SJCRH30 (cell line): ENCODE results near the gene CLMN. TPM values are rescaled to one million over a fixed set of nuclear protein-coding genes. Genes with fewer than 3 reads are reported as not detected.

ENCODE experiments used
- DNase-seq, 2 experiments: peaks; one replicate each; pipeline ENCODE4 v3.0.0-alpha.2; 2015 to 2020
- H3K27ac ChIP-seq: fragments of 250-450 bp; sonication (Bioruptor Pico); 2 replicates; pipeline ENCODE4 v1.5.1; 2020; ENCODE audit warnings: mild to moderate bottlenecking, moderate library complexity
- H3K27me3 ChIP-seq: fragments of 250-450 bp; sonication (Bioruptor Pico); 2 replicates; pipeline ENCODE4 v1.5.1; 2020; ENCODE audit warnings: mild to moderate bottlenecking, moderate library complexity
- H3K36me3 ChIP-seq: fragments of 250-450 bp; sonication (Bioruptor Pico); 2 replicates; pipeline ENCODE4 v1.5.1; 2020; ENCODE audit warnings: mild to moderate bottlenecking, moderate library complexity
- H3K4me1 ChIP-seq: fragments of 250-450 bp; sonication (Bioruptor Pico); 2 replicates; pipeline ENCODE4 v1.5.1; 2020; ENCODE audit warnings: mild to moderate bottlenecking, moderate library complexity
- H3K4me3 ChIP-seq: fragments of 250-450 bp; sonication (Bioruptor Pico); 2 replicates; pipeline ENCODE4 v1.5.1; 2020; ENCODE audit warnings: mild to moderate bottlenecking, moderate library complexity
- H3K9me3 ChIP-seq: fragments of 250-450 bp; sonication (Bioruptor Pico); replicated peaks from 2 replicates; pipeline ENCODE4 v1.5.1; 2020; ENCODE audit warnings: mild to moderate bottlenecking, moderate library complexity
- total RNA-seq: library from RNA; depleted of rRNA; stranded (reverse); fragments of >200 nt; shearing (Covaris generic); gene quantifications from 2 replicates; pipeline ENCODE4 v1.2.3, GENCODE V29; 2014

Gene CLMN
- total RNA-seq, 1 experiment from 2014 or later, result 29.0 TPM

GRCh38 chr14:95296966-95297365 is 22.7 kb downstream of the CLMN start:
- H3K27me3 ChIP-seq, result no peaks in the 10 kb centered on the region
- peaks cover 25% of the 10 kb centered on the region for H3K4me1 ChIP-seq
- peak; percentile 65 to 84 for DNase-seq
- H3K36me3 ChIP-seq, result no peaks in the 10 kb centered on the region
- peak overlapping the region; percentile 20; the same call in 1 of the 2 replicates for H3K27ac ChIP-seq
- H3K9me3 ChIP-seq, result no peaks in the 10 kb centered on the region
- H3K4me3 ChIP-seq, result no peak overlapping the region

DNA sequence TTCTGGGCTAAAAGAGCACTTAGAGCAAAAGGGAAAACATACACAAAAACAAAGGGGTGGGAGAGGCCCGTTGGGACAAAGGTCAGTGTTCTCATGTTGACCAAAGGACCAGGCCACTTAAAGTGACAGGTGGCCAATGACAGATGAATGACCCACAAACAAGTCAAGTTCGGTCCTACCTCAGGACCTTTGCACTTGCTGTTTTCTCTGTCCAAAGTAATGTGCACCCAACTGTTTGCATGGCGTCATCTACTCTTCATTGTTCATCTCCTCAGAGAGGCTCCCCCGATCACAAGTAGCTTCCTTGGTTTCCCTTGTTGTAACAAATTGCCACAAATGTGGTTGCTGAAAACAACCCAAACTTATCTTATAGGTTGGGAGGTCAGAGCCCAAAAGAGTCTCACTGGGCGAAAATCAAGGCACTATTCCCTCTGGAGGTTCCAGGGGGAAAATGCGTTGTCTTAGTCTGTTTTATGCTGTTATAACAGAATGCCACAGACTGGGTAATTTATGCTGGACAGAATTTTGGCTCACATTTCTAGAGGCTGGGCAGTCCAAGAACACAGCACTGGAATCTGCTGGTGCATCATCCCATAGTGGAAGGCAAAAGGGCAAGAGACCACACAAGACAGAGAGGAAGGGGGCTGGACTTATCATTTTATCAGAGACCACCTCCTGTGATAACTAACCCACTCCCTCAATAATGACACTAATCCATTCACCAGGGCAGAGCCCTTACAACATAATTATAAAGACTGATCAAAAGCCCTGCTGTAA is 23.9 kb downstream of the CLMN start:
- Histone ChIP-seq H3K9me3 (no peaks in the 10 kb centered on the region), H3K36me3 (no peaks in the 10 kb centered on the region), H3K27me3 (no peaks in the 10 kb centered on the region), H3K27ac (no peak overlapping the region), H3K4me1 (peaks cover 35% of the 10 kb centered on the region), H3K4me3 (no peak overlapping the region)
- DNase-seq, result no peak

- Histone ChIP-seq H3K36me3 (no peaks in the 10 kb centered on the region), H3K27me3 (no peaks in the 10 kb centered on the region), H3K4me1 (peaks cover 42% of the 10 kb centered on the region), H3K4me3 (no peak overlapping the region), H3K9me3 (no peaks in the 10 kb centered on the region), H3K27ac (no peak overlapping the region)
- peak; percentile 57 to 62 for DNase-seq
Observed at GRCh38 chr14:95294834-95295599, 24.7 kb downstream of the CLMN start.

DNA sequence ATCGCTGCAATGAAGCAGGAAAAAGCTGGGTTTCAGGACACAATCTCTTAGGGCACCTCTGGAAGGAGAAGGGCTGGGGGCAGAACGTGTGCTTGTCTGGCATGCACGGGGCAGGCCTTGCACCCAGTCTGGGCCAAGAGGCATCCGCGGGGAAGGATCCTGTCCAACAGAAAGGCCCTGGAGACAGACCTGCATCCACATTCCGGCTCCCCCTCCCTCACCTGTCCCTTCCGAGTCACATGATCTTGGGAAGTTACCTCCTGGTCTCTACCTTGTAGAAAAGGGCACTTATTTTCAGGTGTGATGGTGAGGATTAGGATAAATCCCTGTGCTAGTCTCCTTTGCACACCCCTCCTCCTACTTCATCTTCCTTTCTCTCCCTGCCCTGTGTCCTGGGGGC is 25.4 kb downstream of the CLMN start:
- Histone ChIP-seq H3K4me1 (peaks cover 42% of the 10 kb centered on the region), H3K4me3 (no peak overlapping the region), H3K36me3 (no peaks in the 10 kb centered on the region), H3K9me3 (no peaks in the 10 kb centered on the region), H3K27ac (no peak overlapping the region), H3K27me3 (no peaks in the 10 kb centered on the region)
- DNase-seq, result no peak

- Histone ChIP-seq H3K27ac (no peak overlapping the region), H3K27me3 (no peaks in the 10 kb centered on the region), H3K4me1 (peaks cover 42% of the 10 kb centered on the region), H3K4me3 (no peak overlapping the region), H3K36me3 (peaks cover 7% of the 10 kb centered on the region), H3K9me3 (no peaks in the 10 kb centered on the region)
- DNase-seq, result no peak
Observed at GRCh38 chr14:95293449-95293848, 26.3 kb downstream of the CLMN start.

- DNase-seq, result no peak
- Histone ChIP-seq H3K4me3 (no peak overlapping the region), H3K36me3 (peaks cover 7% of the 10 kb centered on the region), H3K4me1 (peaks cover 42% of the 10 kb centered on the region), H3K27ac (no peak overlapping the region), H3K9me3 (no peaks in the 10 kb centered on the region), H3K27me3 (no peaks in the 10 kb centered on the region)
Observed at GRCh38 chr14:95292660-95293425, 26.9 kb downstream of the CLMN start.

- Histone ChIP-seq H3K4me3 (no peak overlapping the region), H3K27me3 (no peaks in the 10 kb centered on the region), H3K36me3 (peaks cover 7% of the 10 kb centered on the region), H3K4me1 (peaks cover 37% of the 10 kb centered on the region), H3K27ac (peak overlapping the region; percentile 27; the same call in 1 of the 2 replicates), H3K9me3 (no peaks in the 10 kb centered on the region)
- DNase-seq, result peak; percentile 52 to 77
Observed at GRCh38 chr14:95291859-95292542, 27.7 kb downstream of the CLMN start.

- peak overlapping the region; percentile 27 for H3K27ac ChIP-seq
- H3K4me3 ChIP-seq, result no peak overlapping the region
- DNase-seq, result peak; percentile 83 to 89
- peaks cover 7% of the 10 kb centered on the region for H3K36me3 ChIP-seq
- no peaks in the 10 kb centered on the region for H3K9me3 ChIP-seq
- H3K27me3 ChIP-seq, result no peaks in the 10 kb centered on the region
- H3K4me1 ChIP-seq, result peaks cover 28% of the 10 kb centered on the region
Observed at GRCh38 chr14:95290871-95291431, 28.8 kb downstream of the CLMN start.

- no peak overlapping the region for H3K27ac ChIP-seq
- no peaks in the 10 kb centered on the region for H3K9me3 ChIP-seq
- peaks cover 8% of the 10 kb centered on the region for H3K36me3 ChIP-seq
- no peaks in the 10 kb centered on the region for H3K27me3 ChIP-seq
- DNase-seq, result no peak
- no peak overlapping the region for H3K4me3 ChIP-seq
- H3K4me1 ChIP-seq, result peaks cover 24% of the 10 kb centered on the region
Observed at GRCh38 chr14:95290021-95290420, 29.7 kb downstream of the CLMN start.

- Histone ChIP-seq H3K4me3 (no peak overlapping the region), H3K9me3 (no peaks in the 10 kb centered on the region), H3K27me3 (no peaks in the 10 kb centered on the region), H3K4me1 (peaks cover 23% of the 10 kb centered on the region), H3K27ac (no peak overlapping the region), H3K36me3 (peaks cover 11% of the 10 kb centered on the region)
- no peak for DNase-seq
Observed at GRCh38 chr14:95289323-95290010, 30.2 kb downstream of the CLMN start.

DNA sequence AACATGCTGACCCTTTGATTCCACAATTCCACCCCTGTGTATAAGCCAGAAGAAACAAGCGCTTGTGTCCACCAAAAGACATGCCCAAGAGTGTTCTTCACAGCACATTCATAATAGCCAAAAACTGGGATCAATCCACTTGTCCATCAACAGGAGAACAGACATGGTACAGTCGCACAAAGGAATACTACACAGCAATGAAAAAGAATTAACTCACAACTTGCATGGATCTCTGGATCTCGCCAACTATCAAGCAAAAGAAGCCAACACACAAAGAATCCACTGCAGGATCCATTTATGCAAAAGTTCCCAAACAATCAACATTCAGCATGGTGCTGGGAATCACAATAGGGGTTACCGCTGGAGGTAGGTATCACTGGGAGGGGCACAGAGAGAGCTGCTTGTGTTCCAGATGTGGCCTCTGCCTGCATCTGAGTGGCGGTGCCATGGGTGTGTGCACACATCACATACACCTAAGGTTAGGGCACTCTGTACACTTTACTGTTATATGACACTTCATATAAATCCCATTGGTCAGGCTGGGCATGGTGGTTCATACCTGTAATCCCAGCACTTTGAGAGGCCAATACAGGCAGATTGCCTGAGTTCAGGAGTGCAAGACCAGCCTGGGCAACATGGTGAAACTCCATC is 30.9 kb downstream of the CLMN start:
- Histone ChIP-seq H3K4me3 (no peak overlapping the region), H3K4me1 (peaks cover 23% of the 10 kb centered on the region), H3K27me3 (no peaks in the 10 kb centered on the region), H3K27ac (no peak overlapping the region), H3K36me3 (peaks cover 11% of the 10 kb centered on the region), H3K9me3 (no peaks in the 10 kb centered on the region)
- no peak for DNase-seq

- Histone ChIP-seq H3K27ac (no peak overlapping the region), H3K9me3 (no peaks in the 10 kb centered on the region), H3K4me3 (no peak overlapping the region), H3K27me3 (no peaks in the 10 kb centered on the region), H3K4me1 (peaks cover 23% of the 10 kb centered on the region), H3K36me3 (peaks cover 11% of the 10 kb centered on the region)
- no peak for DNase-seq
Observed at GRCh38 chr14:95287176-95287754, 32.4 kb downstream of the CLMN start.

DNA sequence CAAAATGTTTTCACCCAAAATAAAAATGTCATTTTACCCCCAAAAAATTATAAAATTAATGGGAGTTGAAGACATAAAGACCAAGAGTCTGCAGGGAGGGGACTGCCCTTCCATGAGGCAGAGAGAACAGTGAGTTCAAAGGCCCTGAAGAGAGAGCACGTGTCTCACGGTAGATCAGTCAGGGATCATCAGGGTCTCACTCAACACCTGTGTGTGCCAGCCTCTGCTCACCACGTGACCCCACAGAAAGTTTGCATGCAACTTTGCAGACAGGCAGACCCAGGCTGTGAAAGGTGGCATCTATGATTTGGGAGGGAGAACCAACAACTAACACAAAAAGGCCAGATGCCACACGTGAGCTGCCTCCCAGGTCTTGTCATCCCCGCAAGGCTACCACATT is 33.1 kb downstream of the CLMN start:
- Histone ChIP-seq H3K27ac (no peak overlapping the region), H3K4me3 (no peak overlapping the region), H3K36me3 (peaks cover 11% of the 10 kb centered on the region), H3K4me1 (peaks cover 19% of the 10 kb centered on the region), H3K9me3 (no peaks in the 10 kb centered on the region), H3K27me3 (no peaks in the 10 kb centered on the region)
- no peak for DNase-seq
